Neural cell (in vitro differentiated cells): ENCODE measurements around the gene AP1M2.

ENCODE experiments used
- EP300 ChIP-seq: fragments of 450-650 bp; conservative IDR thresholded peaks from 2 replicates; pipeline ENCODE4 v1.6.1; 2014; ENCODE audit warnings: antibody characterized with exemption, mild to moderate bottlenecking, moderate library complexity; ENCODE audit not compliant: poor library complexity, severe bottlenecking
- EZH2 ChIP-seq: fragments of 200-600, 300-800 bp; shearing (Covaris generic), sonication (generic); IDR thresholded peaks from 2 replicates; pipeline ENCODE4 v1.6.1; 2014; ENCODE audit warnings: antibody characterized with exemption, low read length, borderline replicate concordance, mild to moderate bottlenecking; ENCODE audit not compliant: insufficient read depth, poor library complexity, severe bottlenecking
- POLR2AphosphoS5 ChIP-seq: IDR thresholded peaks from 2 replicates; pipeline ENCODE4 v1.6.1; 2012
- REST ChIP-seq: IDR thresholded peaks from 2 replicates; pipeline ENCODE4 v1.6.1; 2012; ENCODE audit warnings: borderline replicate concordance
- SMC3 ChIP-seq: fragments of 450-650 bp; conservative IDR thresholded peaks from 2 replicates; pipeline ENCODE4 v1.6.1; 2014; ENCODE audit warnings: antibody characterized with exemption, mild to moderate bottlenecking, moderate library complexity; ENCODE audit not compliant: poor library complexity
- TF ChIP-seq, protein P1 (sequence below): fragments of 450-650 bp; IDR thresholded peaks from 2 replicates; pipeline ENCODE4 v1.5.1; 2014; ENCODE audit warnings: antibody characterized with exemption, mild to moderate bottlenecking, moderate library complexity; ENCODE audit not compliant: poor library complexity, severe bottlenecking

- TF ChIP-seq, protein P1, sequence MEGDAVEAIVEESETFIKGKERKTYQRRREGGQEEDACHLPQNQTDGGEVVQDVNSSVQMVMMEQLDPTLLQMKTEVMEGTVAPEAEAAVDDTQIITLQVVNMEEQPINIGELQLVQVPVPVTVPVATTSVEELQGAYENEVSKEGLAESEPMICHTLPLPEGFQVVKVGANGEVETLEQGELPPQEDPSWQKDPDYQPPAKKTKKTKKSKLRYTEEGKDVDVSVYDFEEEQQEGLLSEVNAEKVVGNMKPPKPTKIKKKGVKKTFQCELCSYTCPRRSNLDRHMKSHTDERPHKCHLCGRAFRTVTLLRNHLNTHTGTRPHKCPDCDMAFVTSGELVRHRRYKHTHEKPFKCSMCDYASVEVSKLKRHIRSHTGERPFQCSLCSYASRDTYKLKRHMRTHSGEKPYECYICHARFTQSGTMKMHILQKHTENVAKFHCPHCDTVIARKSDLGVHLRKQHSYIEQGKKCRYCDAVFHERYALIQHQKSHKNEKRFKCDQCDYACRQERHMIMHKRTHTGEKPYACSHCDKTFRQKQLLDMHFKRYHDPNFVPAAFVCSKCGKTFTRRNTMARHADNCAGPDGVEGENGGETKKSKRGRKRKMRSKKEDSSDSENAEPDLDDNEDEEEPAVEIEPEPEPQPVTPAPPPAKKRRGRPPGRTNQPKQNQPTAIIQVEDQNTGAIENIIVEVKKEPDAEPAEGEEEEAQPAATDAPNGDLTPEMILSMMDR: no peak
- no peak for TF ChIP-seq EZH2
- TF ChIP-seq EP300: no peak
- no peak for TF ChIP-seq POLR2AphosphoS5
- TF ChIP-seq REST: no peak
- TF ChIP-seq SMC3: no peak
These were observed 36.8 kb downstream of the AP1M2 start for GRCh38 chr19:10550336-10550735.
